Smooth muscle cell (in vitro differentiated cells): ENCODE results near the gene EIF3I. TPM values are rescaled to one million over a fixed set of nuclear protein-coding genes. Genes with fewer than 3 reads are reported as not detected.
A peak's percentile ranks its signal among the peaks of the same experiment; 100 is the strongest.

ENCODE experiments used
- DNase-seq: peaks from one replicate; lab custom pipeline; 2025; ENCODE audit not compliant: unreplicated experiment; lab: John Stamatoyannopoulos, UW
- H2AFZ ChIP-seq: fragments of 200-600 bp; sonication (generic); 2 replicates; pipeline ENCODE4 v1.6.0; 2016; ENCODE audit warnings: antibody characterized with exemption, low read depth, mild to moderate bottlenecking
- H3F3A ChIP-seq: fragments of 200-600 bp; sonication (generic); 2 replicates; pipeline ENCODE4 v1.6.0; 2017; ENCODE audit warnings: antibody characterized with exemption, low read depth
- H3K27ac ChIP-seq: fragments of 200-600 bp; sonication (generic); 2 replicates; pipeline ENCODE4 v1.5.1; 2016; ENCODE audit warnings: low read depth, mild to moderate bottlenecking
- H3K27me3 ChIP-seq: fragments of 200-600 bp; sonication (generic); 2 replicates; pipeline ENCODE4 v1.6.1; 2016; ENCODE audit warnings: low read depth, mild to moderate bottlenecking
- H3K36me3 ChIP-seq: fragments of 200-600 bp; sonication (generic); 2 replicates; pipeline ENCODE4 v1.5.1; 2016; ENCODE audit warnings: low read depth
- H3K4me1 ChIP-seq: fragments of 200-600 bp; sonication (generic); 2 replicates; pipeline ENCODE4 v1.5.1; 2016; ENCODE audit warnings: low read depth
- H3K4me2 ChIP-seq: fragments of 200-600 bp; sonication (generic); 2 replicates; pipeline ENCODE4 v1.6.0; 2016; ENCODE audit warnings: mild to moderate bottlenecking
- H3K4me3 ChIP-seq: fragments of 200-600 bp; sonication (generic); 2 replicates; pipeline ENCODE4 v1.5.1; 2016; ENCODE audit warnings: mild to moderate bottlenecking
- H3K79me2 ChIP-seq: fragments of 200-600 bp; sonication (generic); 2 replicates; pipeline ENCODE4 v1.6.0; 2016; ENCODE audit warnings: low read depth, mild to moderate bottlenecking
- H3K9ac ChIP-seq: fragments of 200-600 bp; sonication (generic); 2 replicates; pipeline ENCODE4 v1.6.0; 2016; ENCODE audit warnings: low read depth
- H3K9me3 ChIP-seq: fragments of 200-600 bp; sonication (generic); replicated peaks from 2 replicates; pipeline ENCODE4 v1.5.1; 2016; ENCODE audit warnings: low read depth
- H4K20me1 ChIP-seq: fragments of 200-600 bp; sonication (generic); 2 replicates; pipeline ENCODE4 v1.6.0; 2016; ENCODE audit warnings: low read depth
- WGBS: methylation state at CpG from one replicate; pipeline ENCODE4 v1.1.7; 2016; ENCODE audit warnings: low lambda C conversion rate; 5-methylcytosine and 5-hydroxymethylcytosine counted together
- polyA plus RNA-seq: library from polyadenylated mRNA; unstranded; fragments of >200 nt; fragmentation: Nextera tagmentation; extraction: Ambion mirVana; gene quantifications from 2 replicates; pipeline ENCODE4 v1.2.1, GENCODE V29; 2016
- total RNA-seq: library from RNA; depleted of rRNA; stranded (reverse); fragments of >200 nt; gene quantifications from 2 replicates; pipeline ENCODE4 v1.2.3, GENCODE V29; 2014
- TF ChIP-seq, protein P1 (sequence below): fragments of 200-600 bp; sonication (generic); IDR thresholded peaks from 2 replicates; pipeline ENCODE4 v1.5.1; 2017; ENCODE audit warnings: borderline replicate concordance, mild to moderate bottlenecking, antibody characterized with exemption; ENCODE audit not compliant: insufficient read depth, poor library complexity, severe bottlenecking

The EIF3I gene
- total and polyA plus RNA-seq, 2 experiments from 2014 or later = 240 to 250 TPM

- Histone ChIP-seq H3K36me3 (no peaks in the 10 kb centered on the region), H3K9me3 (no peaks in the 10 kb centered on the region), H3K27ac (peak overlapping the region; percentile 96), H3K79me2 (peaks cover 56% of the 10 kb centered on the region), H4K20me1 (peaks cover 54% of the 10 kb centered on the region), H2AFZ (no peak overlapping the region), H3K4me1 (peaks cover 20% of the 10 kb centered on the region), H3K4me2 (peak overlapping the region; percentile 94), H3K4me3 (peak overlapping the region; percentile 66), H3K27me3 (no peaks in the 10 kb centered on the region), H3F3A (peaks cover 11% of the 10 kb centered on the region), H3K9ac (peak overlapping the region; percentile 92)
- 88% methylated on average over 9 of the region's 9 CpGs for WGBS
- DNase-seq = no peak
- TF ChIP-seq, protein P1, sequence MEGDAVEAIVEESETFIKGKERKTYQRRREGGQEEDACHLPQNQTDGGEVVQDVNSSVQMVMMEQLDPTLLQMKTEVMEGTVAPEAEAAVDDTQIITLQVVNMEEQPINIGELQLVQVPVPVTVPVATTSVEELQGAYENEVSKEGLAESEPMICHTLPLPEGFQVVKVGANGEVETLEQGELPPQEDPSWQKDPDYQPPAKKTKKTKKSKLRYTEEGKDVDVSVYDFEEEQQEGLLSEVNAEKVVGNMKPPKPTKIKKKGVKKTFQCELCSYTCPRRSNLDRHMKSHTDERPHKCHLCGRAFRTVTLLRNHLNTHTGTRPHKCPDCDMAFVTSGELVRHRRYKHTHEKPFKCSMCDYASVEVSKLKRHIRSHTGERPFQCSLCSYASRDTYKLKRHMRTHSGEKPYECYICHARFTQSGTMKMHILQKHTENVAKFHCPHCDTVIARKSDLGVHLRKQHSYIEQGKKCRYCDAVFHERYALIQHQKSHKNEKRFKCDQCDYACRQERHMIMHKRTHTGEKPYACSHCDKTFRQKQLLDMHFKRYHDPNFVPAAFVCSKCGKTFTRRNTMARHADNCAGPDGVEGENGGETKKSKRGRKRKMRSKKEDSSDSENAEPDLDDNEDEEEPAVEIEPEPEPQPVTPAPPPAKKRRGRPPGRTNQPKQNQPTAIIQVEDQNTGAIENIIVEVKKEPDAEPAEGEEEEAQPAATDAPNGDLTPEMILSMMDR = no peak
Measured at GRCh38 chr1:32181065-32181464, 41.1 kb upstream of the EIF3I start.

DNA sequence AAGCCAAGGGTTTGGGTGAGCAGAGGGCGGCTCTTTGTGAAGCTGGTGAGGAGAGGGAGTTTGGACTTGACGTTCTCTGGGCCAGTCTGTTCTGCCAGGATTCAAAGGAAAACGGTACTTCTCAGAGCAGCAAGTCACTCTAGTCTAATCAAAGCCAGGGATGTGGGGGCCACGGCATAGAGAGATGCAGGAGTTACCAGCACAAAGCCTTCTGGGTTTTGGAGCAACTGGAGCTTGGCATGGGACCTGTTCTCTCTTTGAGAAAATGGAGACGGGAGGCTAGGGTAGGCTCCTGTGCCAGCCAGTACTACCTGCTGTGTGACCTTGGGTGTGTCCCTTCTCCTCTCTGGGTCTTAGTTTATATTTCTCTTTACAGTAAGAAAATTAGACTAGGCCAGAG lies 40.6 kb upstream of the EIF3I start:
- 89% methylated on average over 5 of the region's 5 CpGs for WGBS
- peak overlapping the region; percentile 92 for H3K9ac ChIP-seq
- TF ChIP-seq, protein P1 = no peak
- peak overlapping the region; percentile 94 for H3K4me2 ChIP-seq
- H3K27ac ChIP-seq = peak overlapping the region; percentile 96
- H4K20me1 ChIP-seq = peaks cover 59% of the 10 kb centered on the region
- peaks cover 20% of the 10 kb centered on the region for H3K4me1 ChIP-seq
- peaks cover 11% of the 10 kb centered on the region for H3F3A ChIP-seq
- peaks cover 61% of the 10 kb centered on the region for H3K79me2 ChIP-seq
- no peak overlapping the region for H2AFZ ChIP-seq
- DNase-seq = no peak
- no peaks in the 10 kb centered on the region for H3K36me3 ChIP-seq
- no peaks in the 10 kb centered on the region for H3K9me3 ChIP-seq
- peak overlapping the region; percentile 66 for H3K4me3 ChIP-seq
- no peaks in the 10 kb centered on the region for H3K27me3 ChIP-seq

- Histone ChIP-seq H3K4me1 (peaks cover 20% of the 10 kb centered on the region), H3K27ac (no peak overlapping the region)
Measured at GRCh38 chr1:32182060-32182459, 40.1 kb upstream of the EIF3I start.

DNA sequence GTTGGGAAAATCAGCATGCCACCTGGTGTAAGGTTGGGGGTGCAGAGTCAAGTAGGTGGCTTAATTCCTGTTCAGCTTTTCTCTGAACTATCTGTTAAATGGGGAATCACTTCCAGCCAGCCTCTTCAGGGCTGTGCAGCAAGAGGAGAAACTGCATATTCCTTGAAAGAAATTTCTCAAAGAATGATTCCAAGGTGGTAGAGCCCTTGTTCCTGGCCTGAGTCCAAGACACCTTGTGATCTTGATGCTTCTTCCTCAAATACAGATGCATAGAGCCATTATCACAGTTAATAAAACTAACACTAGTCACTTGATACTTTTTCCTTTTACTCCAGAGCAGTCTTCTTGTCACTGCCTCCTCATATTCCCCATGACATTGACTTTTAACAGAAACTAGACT lies 37.6 kb upstream of the EIF3I start:
- Histone ChIP-seq H3K9ac (no peak overlapping the region), H3K4me3 (no peak overlapping the region), H3K27me3 (no peaks in the 10 kb centered on the region), H3F3A (no peaks in the 10 kb centered on the region), H3K4me1 (peaks cover 14% of the 10 kb centered on the region), H3K9me3 (no peaks in the 10 kb centered on the region), H3K36me3 (peaks cover 5% of the 10 kb centered on the region), H4K20me1 (peaks cover 90% of the 10 kb centered on the region), H3K27ac (no peak overlapping the region), H3K79me2 (peaks cover 76% of the 10 kb centered on the region), H3K4me2 (no peak overlapping the region), H2AFZ (no peak overlapping the region)
- TF ChIP-seq, protein P1 = no peak
- no peak for DNase-seq

More at GRCh38 chr1:32182060-32182459, 40.1 kb upstream of the EIF3I start:
- peaks cover 64% of the 10 kb centered on the region for H4K20me1 ChIP-seq
- TF ChIP-seq, protein P1 = no peak
- peak overlapping the region; percentile 94 for H3K4me2 ChIP-seq
- 92% methylated on average over 6 of the region's 6 CpGs for WGBS
- H2AFZ ChIP-seq = no peak overlapping the region
- DNase-seq = no peak
- H3K9ac ChIP-seq = no peak overlapping the region
- H3K27me3 ChIP-seq = no peaks in the 10 kb centered on the region
- H3F3A ChIP-seq = peaks cover 11% of the 10 kb centered on the region
- no peaks in the 10 kb centered on the region for H3K9me3 ChIP-seq
- peak overlapping the region; percentile 66 for H3K4me3 ChIP-seq
- H3K79me2 ChIP-seq = peaks cover 66% of the 10 kb centered on the region
- H3K36me3 ChIP-seq = peaks cover 4% of the 10 kb centered on the region
